OCI-M1 (cell line): Measurements from ENCODE around the gene DND1.
A peak's percentile ranks its signal among the peaks of the same experiment; 100 is the strongest.
"Not testable (repeated sequence)": the region's sequence is repeated elsewhere in the genome, so short reads cannot be mapped to it uniquely, and the experiment has no call there.

Source experiments
- DNase-seq: peaks from one replicate; lab custom pipeline; 2025; lab: John Stamatoyannopoulos, UW

The DND1 gene

DNA sequence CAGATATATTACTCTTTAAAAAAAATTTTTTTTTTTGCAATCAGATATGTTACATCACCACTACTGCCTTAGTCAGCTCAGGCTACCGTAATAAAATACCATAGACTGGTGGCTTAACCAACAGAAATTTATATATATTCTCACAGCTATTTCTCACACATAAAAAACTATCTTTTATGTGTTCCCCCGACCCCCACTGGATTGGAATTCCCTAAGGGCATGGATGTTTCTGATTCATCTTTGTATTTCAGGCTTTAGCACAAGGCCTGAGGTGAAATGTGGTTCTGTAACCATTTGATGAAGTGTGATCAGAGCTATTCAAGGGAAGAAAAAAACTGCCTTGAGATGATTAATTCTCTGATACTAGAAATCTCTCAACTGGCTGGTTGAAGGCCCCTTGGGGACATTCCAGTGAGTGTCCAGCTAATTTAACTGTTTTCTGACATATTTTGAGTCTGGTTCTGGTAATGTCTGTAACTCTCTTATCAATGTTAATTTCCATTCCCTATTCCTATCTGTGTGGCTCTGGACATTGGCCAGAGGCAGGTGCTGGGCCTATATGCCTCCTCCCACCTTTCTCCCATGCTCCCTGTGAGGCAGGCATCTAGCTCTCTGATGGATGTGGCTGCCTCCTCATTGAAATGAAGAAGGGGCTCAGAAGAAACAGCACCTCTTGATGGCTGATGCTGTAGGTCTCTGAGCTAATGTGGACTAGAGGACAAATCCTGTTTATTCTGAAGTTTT lies 42.9 kb downstream of the DND1 start:
- no peak for DNase-seq

DNA sequence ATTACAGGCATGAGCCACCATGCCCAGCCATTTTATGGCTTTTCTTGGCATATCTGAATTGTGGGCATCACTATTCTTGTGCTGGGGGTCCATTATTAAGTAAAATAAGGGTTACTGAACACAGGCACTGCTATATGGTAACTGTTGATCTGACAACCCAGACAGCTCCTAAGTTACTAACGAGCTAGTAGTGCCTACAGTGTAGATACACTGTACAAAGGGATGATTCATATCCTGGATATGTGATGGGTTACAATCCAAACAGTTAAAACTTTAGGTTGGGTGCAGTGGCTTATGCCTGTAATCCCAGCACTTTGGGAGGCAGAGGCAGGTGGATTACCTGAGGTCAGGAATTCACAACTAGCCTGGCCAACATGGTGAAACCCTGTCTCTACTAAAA lies 44.7 kb downstream of the DND1 start:
- DNase-seq = no peak

DNA sequence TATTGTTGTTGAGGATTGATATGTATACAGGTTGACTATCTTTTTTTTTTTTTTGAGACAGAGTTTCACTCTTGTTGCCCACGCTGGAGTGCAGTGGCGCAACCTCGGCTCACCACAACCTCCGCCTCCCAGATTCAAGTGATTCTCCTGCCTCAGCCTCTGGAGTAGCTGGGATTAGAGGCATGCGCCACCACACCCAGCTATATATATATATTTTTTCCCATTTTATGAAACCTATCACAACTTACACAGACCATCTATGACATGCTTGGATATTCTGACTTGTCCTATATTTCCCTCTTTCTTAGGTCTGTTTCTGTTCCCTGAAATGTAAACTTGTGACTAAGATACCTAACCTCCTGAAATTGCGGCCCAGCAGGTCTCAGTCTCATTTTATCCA lies 45.4 kb downstream of the DND1 start:
- DNase-seq = peak; percentile 21

DNA sequence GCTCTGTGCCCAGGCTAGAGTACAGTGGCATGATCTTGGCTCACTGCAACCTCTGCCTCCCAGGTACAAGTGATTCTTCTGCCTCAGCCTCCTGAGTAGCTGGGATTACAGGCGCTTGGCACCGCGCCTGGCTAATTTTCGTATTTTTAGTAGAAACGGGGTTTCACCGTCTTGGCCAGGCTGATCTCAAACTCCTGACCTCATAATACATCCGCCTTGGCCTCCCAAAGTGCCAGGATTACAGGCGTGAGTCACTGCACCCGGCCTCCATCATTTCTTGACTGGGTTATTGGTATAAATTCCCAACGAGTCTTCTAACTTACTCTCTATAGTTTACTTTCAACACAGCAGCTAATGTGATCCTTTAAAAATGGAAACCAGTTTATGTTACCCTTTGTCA lies 48.5 kb downstream of the DND1 start:
- not testable (repeated sequence) for DNase-seq

DNA sequence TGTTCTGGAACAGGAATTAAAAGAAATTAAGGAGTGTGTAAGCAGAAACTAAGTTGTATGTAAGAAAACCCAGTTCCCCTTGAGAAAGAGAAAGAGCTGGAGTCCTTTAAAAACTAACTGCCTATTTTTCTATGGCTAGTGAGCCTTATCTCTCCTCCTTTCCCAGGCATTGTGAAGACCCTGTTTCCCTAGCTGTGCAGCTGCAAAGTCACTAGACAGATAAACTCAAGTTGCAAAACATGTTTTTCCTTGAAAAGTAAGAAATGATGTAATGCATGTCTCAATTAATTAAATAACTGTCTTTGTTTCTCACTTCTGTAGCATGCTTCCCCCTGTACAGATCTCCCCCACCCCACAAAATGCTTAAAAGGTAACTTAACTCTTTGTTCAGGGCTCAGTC lies 50.3 kb downstream of the DND1 start:
- DNase-seq = peak; percentile 64

DNA sequence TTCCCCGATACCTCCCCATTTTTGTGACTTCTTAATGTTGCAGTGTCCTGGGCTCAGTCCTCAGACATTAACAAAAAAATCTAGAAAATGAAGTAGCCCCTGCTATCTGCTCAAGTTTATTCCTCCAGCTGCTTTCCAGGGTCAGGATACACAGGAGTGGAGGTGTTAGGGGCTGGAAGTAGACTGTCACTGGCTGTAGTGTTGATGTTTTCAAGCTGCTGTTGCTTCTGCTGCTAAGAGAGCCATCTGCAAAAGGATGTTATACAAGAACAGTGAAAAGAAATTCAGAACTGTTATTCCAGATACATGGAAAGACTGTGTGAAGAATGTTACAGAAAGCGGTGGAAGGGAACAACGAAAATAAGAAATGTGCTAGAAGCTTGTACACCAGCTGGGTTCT lies 51.1 kb downstream of the DND1 start:
- no peak for DNase-seq
